GM12865 (cell line): Measurements from ENCODE around the gene GJC3.
"Not testable (repeated sequence)": the region's sequence is repeated elsewhere in the genome, so short reads cannot be mapped to it uniquely, and the experiment has no call there.

Experiments
- DNase-seq: peaks from one replicate; pipeline ENCODE4 v3.0.0; 2010; ENCODE audit warnings: low read depth
- H3K4me3 ChIP-seq: 2 replicates; pipeline ENCODE4 v1.5.1; 2011; ENCODE audit warnings: mild to moderate bottlenecking, low read depth, low read length, control low read depth
- TF ChIP-seq, protein P1 (sequence below): IDR thresholded peaks from 2 replicates; pipeline ENCODE4 v1.5.1; 2011; ENCODE audit warnings: low read length, control low read depth, low read depth, inconsistent platforms; ENCODE audit not compliant: insufficient read depth; ENCODE audit errors: missing control alignments

GJC3 gene

DNA sequence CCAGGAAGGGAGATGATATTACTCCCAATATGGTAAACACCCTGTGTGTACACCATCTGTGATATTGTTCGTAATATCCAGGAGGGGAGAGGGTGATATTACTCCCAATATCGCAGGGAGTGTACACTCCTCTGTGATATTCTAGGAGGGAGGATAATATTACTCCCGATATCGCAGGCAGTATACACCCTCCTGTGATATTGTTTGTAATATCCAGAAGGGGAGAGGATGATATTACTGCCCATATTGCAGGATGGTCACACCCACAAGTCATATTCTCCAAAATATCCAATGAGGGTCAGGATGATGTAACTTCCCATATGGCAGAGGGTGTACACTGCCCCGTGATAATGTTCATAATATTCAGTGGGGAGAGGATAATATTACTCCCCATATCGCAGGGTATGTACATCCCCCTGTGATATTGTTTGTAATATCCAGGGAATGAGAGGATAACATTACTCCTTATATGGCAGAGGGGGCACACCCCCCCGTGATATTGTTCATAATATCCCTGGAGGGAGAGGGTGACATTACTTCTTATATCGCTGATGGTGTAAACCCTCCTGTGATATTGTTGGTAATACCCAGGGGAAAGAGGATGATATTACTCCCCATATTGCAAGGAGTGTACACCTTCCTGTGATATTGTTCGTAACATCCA, 29.3 kb upstream of the GJC3 start:
- DNase-seq: no peak
- no peak overlapping the region for H3K4me3 ChIP-seq
- TF ChIP-seq, protein P1, sequence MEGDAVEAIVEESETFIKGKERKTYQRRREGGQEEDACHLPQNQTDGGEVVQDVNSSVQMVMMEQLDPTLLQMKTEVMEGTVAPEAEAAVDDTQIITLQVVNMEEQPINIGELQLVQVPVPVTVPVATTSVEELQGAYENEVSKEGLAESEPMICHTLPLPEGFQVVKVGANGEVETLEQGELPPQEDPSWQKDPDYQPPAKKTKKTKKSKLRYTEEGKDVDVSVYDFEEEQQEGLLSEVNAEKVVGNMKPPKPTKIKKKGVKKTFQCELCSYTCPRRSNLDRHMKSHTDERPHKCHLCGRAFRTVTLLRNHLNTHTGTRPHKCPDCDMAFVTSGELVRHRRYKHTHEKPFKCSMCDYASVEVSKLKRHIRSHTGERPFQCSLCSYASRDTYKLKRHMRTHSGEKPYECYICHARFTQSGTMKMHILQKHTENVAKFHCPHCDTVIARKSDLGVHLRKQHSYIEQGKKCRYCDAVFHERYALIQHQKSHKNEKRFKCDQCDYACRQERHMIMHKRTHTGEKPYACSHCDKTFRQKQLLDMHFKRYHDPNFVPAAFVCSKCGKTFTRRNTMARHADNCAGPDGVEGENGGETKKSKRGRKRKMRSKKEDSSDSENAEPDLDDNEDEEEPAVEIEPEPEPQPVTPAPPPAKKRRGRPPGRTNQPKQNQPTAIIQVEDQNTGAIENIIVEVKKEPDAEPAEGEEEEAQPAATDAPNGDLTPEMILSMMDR: no peak

DNA sequence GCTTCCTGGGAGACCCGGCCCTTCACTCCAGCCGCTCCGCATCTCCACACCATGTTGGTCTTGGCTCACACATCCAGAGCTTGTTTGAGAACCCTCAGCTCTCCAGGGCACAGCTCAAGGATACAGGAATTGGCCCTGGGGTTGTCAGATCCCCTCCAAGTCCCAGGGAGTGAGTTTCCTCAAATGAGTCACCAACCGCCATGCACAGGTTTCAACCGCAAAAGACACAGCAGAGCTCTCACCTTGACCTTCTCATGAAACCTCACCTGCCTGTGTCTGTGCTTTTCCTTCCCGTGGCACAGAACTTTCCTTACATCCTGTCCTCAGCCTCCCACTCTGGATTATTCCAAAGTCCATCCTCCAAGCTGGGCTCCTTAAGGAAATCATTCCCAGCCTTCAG, 25.8 kb upstream of the GJC3 start:
- DNase-seq: peak; percentile 28
- TF ChIP-seq, protein P1: no peak
- H3K4me3 ChIP-seq: no peak overlapping the region

DNA sequence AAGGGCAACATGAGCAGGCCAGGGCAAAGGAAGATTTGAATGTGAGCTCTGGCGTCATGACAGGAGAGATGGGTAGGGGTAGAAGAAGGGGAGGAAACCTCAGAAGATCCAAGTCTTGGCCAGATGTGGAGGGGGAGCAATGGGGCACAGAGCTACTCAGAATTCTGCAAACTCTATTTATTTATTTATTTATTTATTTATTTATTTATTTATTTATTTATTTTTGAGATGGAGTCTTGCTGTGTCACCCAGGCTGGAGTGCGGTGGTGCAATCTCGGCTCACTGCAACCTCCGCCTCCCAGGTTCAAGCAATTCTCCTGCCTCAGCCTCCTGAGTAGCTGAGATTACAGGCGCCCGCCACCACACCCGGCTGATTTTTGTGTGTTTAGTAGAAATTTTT, 25.2 kb upstream of the GJC3 start:
- not testable (repeated sequence) for H3K4me3 ChIP-seq, DNase-seq

DNA sequence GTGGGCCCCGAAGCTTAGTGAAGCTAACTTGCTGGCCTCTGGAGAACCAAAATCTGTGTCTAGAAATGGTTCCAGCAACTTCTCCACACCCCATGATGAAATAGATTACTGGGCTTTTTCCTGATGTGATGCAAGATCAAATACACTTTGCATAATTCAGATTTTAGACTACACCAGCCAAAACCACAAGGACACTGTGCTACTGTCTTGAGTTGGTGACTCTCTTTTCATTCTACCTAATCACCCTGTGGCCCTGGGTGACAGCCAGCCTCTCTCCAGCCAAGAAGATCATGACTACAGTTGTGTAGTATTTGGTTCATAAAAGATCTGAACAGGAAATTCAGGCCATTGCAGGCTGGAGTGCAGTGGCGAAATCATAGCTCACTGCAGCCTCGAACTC, 24.2 kb upstream of the GJC3 start:
- no peak overlapping the region for H3K4me3 ChIP-seq
- DNase-seq: no peak
- TF ChIP-seq, protein P1: no peak

DNA sequence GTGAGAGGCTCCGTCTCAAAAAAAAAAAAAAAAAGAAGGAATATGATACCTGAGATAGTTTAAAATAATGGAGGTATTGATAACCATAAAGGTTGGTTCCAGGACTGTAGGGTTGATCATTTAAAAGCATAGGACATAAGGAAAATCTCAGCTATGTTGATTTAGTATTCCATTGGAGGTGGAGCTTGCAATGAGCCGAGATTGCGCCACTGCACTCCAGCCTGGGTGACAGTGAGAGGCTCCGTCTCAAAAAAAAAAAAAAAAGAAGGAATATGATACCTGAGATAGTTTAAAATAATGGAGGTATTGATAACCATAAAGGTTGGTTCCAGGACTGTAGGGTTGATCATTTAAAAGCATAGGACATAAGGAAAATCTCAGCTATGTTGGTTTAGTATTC, 23.2 kb upstream of the GJC3 start:
- DNase-seq: not testable (repeated sequence)

DNA sequence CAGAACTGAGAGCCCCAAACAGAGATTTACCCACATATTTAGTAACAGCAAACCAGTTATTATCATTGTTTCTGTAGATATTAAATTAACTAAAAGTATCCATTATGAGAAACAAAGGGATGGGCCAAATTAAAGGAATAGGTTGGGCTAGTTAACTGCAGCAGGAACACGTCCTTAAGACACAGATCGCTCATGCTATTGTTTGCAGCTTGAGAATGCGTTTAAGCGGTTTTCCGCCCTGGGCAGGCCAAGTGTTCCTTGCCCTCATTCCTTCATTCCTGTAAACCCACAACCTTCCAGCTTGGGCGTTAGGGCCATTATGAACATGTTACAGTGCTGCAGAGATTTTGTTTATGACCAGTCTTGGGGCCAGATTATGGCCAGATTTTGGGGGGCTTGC, 21.4 kb upstream of the GJC3 start:
- not testable (repeated sequence) for DNase-seq, H3K4me3 ChIP-seq

More for the DNA sequence above, 23.2 kb upstream of the GJC3 start:
- H3K4me3 ChIP-seq: not testable (repeated sequence)

DNA sequence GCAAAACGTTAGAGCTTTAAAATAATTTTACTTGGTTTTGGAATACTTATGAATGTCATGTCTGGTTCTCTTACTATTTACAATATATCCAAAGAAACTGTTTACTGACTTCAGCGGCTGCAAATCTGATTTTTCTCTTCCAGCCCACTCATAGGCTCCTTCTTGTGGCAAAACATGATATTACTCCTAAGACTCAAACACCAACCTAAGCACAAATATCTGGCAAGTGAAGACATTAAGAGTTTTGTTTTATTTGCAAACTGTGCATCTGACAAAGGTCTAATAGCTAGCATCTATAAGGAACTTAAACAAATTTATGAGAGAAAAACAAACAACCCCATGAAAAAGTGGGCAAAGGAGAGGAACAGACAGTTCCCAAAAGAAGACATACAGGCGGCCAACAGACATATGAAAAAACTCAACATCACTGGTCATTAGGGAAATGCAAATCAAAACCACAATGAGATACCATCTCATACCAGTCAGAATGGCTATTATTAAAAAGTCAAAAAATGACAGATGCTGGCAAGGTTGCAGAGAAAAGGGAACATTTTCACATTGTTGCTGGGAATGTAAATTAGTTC, 20.3 kb upstream of the GJC3 start:
- no peak overlapping the region for H3K4me3 ChIP-seq
- TF ChIP-seq, protein P1: peak; percentile 30
- peak; percentile 28 for DNase-seq

DNA sequence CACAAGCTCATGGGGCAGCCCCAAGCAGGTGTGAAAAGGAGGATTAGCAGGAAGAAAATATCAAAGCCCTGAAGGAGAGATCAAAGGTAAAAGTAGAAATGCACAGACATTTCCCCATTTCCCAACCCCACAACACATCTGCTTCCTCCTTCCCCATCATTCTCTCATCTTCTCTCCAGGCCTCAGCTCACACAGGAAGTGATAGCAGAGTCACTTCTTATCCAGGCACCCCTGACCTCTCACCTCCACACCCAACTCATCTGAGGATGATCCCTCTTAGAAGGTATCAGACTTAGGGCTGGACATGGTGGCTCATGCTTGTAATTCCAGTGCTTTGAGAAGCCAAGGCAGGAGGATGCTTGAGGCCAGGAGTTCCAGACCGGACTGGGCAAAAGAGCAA, 18.2 kb upstream of the GJC3 start:
- TF ChIP-seq, protein P1: no peak
- H3K4me3 ChIP-seq: no peak overlapping the region
- DNase-seq: no peak
